Raji (cell line): ENCODE measurements around the gene SLC25A36.

Experiments
- POLR2A ChIP-seq: IDR thresholded peaks from 2 replicates; pipeline ENCODE4 v1.6.1; 2011; ENCODE audit warnings: low read depth, low read length, control low read depth; ENCODE audit not compliant: insufficient read depth

Gene SLC25A36

GRCh38 chr3:141011997-141012262, 70.3 kb downstream of the SLC25A36 start:
- TF ChIP-seq POLR2A = no peak

DNA sequence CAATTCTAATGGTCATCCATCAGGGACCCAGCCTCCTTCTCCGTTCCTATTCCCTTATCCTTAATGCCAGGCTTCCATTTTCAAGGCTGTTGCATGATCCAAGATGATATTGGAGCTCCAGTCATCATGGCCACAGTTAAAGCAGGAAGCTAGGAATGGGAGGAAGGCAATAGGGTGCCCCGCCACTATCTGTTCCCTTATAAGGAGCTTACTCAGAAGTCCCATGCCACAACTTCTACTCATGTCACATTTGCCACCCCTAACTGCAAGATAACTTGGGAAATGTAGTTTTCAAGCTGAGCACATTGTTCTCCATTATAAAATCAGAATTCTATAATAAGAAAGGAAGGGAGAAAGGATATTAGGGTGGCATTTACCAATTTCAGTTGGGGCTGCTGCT, 70.9 kb downstream of the SLC25A36 start:
- TF ChIP-seq POLR2A = no peak

GRCh38 chr3:141015481-141015880, 73.8 kb downstream of the SLC25A36 start:
- no peak for TF ChIP-seq POLR2A

DNA sequence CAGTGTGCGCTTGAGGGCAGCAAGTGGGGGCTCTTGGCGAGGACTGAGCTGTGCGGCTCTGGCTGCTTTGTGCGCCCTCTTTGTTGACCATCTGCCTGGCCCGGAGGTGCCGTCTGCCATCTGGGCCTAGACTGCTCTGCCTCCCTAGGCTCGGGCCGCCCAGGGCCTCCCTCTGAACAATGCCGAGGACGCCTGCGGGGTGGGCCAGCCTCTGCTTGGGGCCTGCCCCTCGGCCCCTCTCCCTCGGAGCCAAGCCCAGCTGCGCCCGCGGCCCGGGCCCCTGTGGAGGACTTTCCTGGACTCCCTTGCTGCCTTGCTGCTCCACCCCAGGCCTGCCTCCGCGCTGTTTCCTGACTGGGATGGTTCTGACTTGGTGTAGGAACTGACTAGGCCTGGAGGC, 77.6 kb downstream of the SLC25A36 start:
- no peak for TF ChIP-seq POLR2A

DNA sequence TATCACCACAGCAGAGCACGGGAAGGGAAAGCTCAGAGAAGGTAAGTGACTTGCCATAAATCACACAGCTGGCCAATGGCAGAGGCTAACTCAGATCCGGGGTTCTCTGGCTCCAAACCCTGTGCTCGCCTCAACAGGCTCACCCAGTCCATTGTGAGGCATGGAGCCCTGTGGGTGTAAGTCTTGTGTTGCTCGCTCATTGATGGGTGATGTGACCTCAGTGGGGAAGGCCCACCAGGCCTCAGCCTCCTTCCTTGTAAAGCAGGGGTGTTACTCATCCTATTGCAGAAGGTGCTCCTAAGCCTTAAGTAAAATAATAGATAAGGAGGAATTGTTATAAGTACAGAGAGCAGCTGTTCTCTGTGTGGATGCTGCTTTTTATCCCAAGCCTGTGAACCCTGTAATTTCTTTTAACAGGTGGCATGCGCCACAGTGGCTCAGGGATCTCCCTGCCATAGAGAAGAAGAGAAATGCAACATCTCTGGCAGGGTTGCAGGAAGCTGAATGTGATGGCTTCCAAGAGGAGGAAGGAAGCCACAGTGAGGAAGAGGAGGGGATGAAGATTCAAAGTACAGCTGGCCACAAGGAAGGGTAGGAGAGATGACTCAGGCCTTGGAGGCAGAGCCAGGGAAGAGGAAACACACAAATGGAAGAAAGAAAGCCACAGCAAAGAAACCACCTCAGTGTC, 78.7 kb downstream of the SLC25A36 start:
- no peak for TF ChIP-seq POLR2A

DNA sequence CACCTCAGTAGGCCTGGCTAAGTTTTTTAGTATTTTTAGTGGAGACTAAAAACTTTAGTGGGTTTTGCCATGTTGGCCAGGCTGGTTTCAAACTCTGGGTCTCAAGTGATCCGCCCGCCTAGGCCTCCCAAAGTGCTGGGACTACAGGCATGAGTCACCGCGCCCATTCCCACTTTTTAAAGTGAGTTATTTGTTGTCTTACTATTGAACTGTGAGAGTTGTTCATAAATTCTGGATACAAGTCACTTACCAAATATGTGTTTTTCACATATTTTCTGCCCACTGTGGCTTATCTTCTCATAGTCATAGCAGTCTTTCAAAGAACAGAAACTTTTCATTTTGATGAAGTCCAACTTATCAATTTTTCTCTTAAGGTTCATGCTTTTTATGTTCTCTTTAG, 79.6 kb downstream of the SLC25A36 start:
- TF ChIP-seq POLR2A = no peak
